ENCODE measurements around the gene USP36.

GRCh38 chr17:78796517-78796900, 44.1 kb downstream of the USP36 start:
- TF ChIP-seq POLR2A (IDR thresholded peaks at IDR 0.05) (no peak), CTCF (IDR thresholded peaks at IDR 0.05) (no peak)

All from lower leg skin (tissue), 3 donors.